Dendritic cell treated with granulocyte-macrophage colony-stimulating factor and Interleukin-4, amounts not matched to agents 40 ng/mL and 50 ng/mL, for 4 days (primary cell): ENCODE data around the gene CLIC2.
"Not testable (repeated sequence)": the region's sequence is repeated elsewhere in the genome, so short reads cannot be mapped to it uniquely, and the experiment has no call there.

ENCODE experiments used
- H3K27ac Mint-ChIP-seq: one replicate; pipeline ENCODE4 v1.8.0; 2022; ENCODE audit warnings: mild to moderate bottlenecking, mixed read lengths
- H3K27me3 Mint-ChIP-seq: one replicate; pipeline ENCODE4 v1.8.0; 2022; ENCODE audit warnings: mild to moderate bottlenecking, mixed read lengths
- H3K36me3 Mint-ChIP-seq: one replicate; pipeline ENCODE4 v1.8.0; 2022; ENCODE audit warnings: low read depth, mixed read lengths
- H3K4me1 Mint-ChIP-seq: one replicate; pipeline ENCODE4 v1.8.0; 2022; ENCODE audit warnings: low read depth, mixed read lengths
- H3K4me3 Mint-ChIP-seq: one replicate; pipeline ENCODE4 v1.8.0; 2022; ENCODE audit warnings: mild to moderate bottlenecking, moderate library complexity, mixed read lengths
- H3K9me3 Mint-ChIP-seq: one replicate; pipeline ENCODE4 v1.8.0; 2022; ENCODE audit warnings: mixed read lengths
- intact Hi-C: fragments of 100-400 bp; cut with micrococcal nuclease; formaldehyde crosslinking; loops from one replicate; pipeline ENCODE4 v1.15.0; 2022

The CLIC2 gene

DNA sequence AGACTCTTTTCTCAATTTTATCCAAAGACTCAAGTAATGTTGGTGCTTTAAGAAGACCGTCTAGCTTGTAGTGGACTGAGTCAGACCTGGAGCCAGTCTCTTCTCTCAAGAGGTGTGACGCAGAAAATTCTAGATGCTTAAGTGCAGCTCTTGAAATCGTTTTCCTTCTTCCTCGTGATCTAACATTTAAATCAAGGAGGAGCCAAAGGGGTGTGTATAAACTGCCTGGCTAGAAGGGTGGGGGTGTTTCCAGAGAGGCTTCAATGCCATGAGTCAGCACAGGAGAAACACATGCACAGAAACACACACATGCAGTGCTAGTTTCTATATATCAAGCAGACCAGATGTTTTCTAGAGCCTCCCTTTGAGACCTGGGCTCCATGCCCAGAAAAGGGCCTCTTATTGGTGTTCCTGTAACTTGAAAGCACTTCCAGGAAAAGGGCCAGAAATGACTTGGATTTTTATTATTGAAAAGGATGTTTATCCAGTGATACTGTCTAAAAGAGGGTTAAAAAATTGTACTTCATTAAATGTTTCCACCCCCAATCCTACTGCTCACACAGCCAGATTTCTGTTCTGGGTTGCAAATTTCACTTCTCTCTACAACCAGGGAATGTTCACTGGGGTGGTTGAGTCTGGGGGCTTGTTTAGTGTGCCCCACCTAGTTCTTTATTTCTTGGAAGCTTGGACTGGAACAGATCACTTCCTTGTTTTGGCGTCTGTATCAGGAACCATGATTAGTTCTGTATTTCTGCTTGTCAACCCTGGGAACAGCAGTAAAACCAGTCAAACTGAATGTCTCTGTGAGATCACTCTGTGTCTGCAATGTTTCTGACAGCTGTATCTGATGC lies at the start of gene CLIC2:
Gene CLIC2, minus strand, starts transcription at position 129 of the 851 bp plus-strand sequence. CDS start 187 bp downstream, outside the sequence.
- intact Hi-C loops, result no loop called here
- Mint-ChIP-seq H3K9me3 (no peaks in the 10 kb centered on the region), H3K27ac (peak within 1 kb of the TSS; percentile 86), H3K4me1 (peaks cover 14% of the 10 kb centered on the region), H3K4me3 (peak within 1 kb of the TSS; percentile 77), H3K27me3 (no peaks in the 10 kb centered on the region), H3K36me3 (peaks cover 16% of the 10 kb centered on the region)

GRCh38 chrX:155382529-155382967 lies 48.1 kb upstream of the CLIC2 start:
- H3K4me1 Mint-ChIP-seq, H3K9me3 Mint-ChIP-seq, H3K36me3 Mint-ChIP-seq, H3K27ac Mint-ChIP-seq, H3K4me3 Mint-ChIP-seq, H3K27me3 Mint-ChIP-seq, intact Hi-C loops: not testable (repeated sequence)

GRCh38 chrX:155381843-155382528 lies 47.6 kb upstream of the CLIC2 start, which contains the start of gene F8A2:
Gene F8A2, plus strand, starts transcription at chrX:155382095. Its CDS starts 20 bp downstream, at chrX:155382115.
- H3K27ac Mint-ChIP-seq, H3K36me3 Mint-ChIP-seq, H3K4me3 Mint-ChIP-seq, H3K9me3 Mint-ChIP-seq, intact Hi-C loops, H3K4me1 Mint-ChIP-seq, H3K27me3 Mint-ChIP-seq: not testable (repeated sequence)

- H3K27me3 Mint-ChIP-seq, intact Hi-C loops, H3K4me1 Mint-ChIP-seq, H3K9me3 Mint-ChIP-seq, H3K36me3 Mint-ChIP-seq, H3K4me3 Mint-ChIP-seq, H3K27ac Mint-ChIP-seq: not testable (repeated sequence)
Measured at GRCh38 chrX:155379802-155380201, 45.4 kb upstream of the CLIC2 start.

DNA sequence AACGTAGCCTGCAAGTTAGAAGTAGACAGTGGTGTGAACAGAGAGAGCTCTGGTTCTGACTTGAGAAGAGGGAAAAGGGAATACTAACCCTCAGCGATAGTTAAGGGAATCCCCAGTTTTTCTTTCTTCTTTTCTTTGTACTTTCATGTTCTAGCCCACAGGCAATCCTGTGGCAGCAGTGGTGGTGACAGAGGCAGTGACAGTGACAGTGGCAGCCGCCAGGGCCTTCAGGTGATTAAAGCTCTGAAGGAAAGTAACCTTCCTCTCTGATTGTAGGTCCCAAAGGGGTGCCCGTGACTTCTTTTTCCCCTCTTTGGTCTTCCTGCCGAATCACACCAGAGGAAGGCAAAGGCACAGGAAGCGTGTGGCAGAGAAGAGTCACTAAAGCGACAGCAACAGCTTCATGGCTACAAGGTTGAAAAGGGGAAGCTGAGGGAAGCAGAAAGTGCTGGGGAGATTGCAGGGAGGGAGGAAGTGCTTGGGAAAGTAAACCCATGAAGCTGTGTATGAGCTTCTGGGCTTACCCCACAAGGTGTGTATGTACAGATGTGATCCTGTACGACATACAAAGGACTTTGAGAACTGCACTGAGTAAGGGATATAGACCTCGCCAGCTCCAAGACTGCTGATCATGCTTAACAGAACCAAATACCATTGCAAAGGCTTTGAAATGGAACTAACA lies 39.5 kb upstream of the CLIC2 start:
- H3K4me1 Mint-ChIP-seq, H3K27ac Mint-ChIP-seq, H3K36me3 Mint-ChIP-seq, H3K9me3 Mint-ChIP-seq, intact Hi-C loops, H3K4me3 Mint-ChIP-seq, H3K27me3 Mint-ChIP-seq: not testable (repeated sequence)

- H3K36me3 Mint-ChIP-seq, H3K4me1 Mint-ChIP-seq, H3K27me3 Mint-ChIP-seq, H3K4me3 Mint-ChIP-seq, H3K27ac Mint-ChIP-seq, H3K9me3 Mint-ChIP-seq, intact Hi-C loops: not testable (repeated sequence)
Measured at GRCh38 chrX:155363712-155364111, 29.3 kb upstream of the CLIC2 start.

DNA sequence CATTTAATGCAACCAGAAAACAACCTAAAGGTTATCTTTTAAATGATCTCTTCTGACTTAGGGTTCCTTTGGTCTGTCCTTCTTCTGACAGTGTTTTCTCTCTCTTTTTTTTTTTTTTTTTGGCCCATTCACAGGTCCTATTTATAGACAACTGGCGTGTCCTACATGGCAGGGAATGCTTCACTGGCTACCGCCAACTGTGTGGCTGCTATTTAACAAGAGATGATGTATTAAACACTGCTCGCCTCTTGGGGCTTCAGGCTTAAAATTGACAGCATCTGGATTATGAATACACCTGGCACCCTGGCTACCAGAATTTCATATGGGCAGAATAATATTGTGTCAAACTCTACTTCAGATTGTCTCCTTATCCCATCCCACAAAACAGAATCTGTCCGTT lies 15.0 kb upstream of the CLIC2 start:
- H3K4me3 Mint-ChIP-seq, H3K36me3 Mint-ChIP-seq, H3K4me1 Mint-ChIP-seq, H3K27ac Mint-ChIP-seq, H3K9me3 Mint-ChIP-seq, H3K27me3 Mint-ChIP-seq, intact Hi-C loops: not testable (repeated sequence)

DNA sequence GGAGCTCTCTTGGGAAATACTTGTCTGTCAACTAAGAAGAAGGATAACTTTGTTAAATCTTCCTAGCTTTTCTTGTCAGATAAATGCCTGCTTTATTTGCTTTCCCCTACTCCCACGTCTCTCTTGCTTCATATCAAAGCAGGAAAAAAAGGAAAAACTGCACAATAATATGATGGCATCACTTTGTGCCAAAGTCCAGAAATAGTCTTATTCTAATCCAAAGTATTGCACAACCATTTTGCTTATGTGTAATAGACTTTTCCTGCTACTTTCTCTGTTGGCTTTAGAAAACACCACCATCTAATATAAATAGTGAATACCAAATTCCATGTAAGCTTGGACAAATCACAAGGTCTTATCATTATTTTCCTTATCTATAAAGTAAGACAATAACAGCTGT lies 11.3 kb upstream of the CLIC2 start:
- H3K36me3 Mint-ChIP-seq, H3K9me3 Mint-ChIP-seq, intact Hi-C loops, H3K4me3 Mint-ChIP-seq, H3K27me3 Mint-ChIP-seq, H3K4me1 Mint-ChIP-seq, H3K27ac Mint-ChIP-seq: not testable (repeated sequence)

- Mint-ChIP-seq H3K27ac (peak overlapping the region; percentile 86), H3K36me3 (peaks cover 10% of the 10 kb centered on the region)
- H3K27me3 Mint-ChIP-seq, H3K4me1 Mint-ChIP-seq, H3K4me3 Mint-ChIP-seq, H3K9me3 Mint-ChIP-seq, intact Hi-C loops: not testable (repeated sequence)
Measured at GRCh38 chrX:155335337-155335712, 911 bp upstream of the CLIC2 start.

GRCh38 chrX:155333544-155334100 lies 792 bp downstream of the CLIC2 start:
- Mint-ChIP-seq H3K4me1 (peaks cover 17% of the 10 kb centered on the region), H3K27ac (peak overlapping the region; percentile 86)

GRCh38 chrX:155330992-155331391 lies 3.4 kb downstream of the CLIC2 start:
- intact Hi-C loops, result no loop called here
- peak overlapping the region; percentile 86 for H3K4me3 Mint-ChIP-seq
- peaks cover 22% of the 10 kb centered on the region for H3K4me1 Mint-ChIP-seq
- no peaks in the 10 kb centered on the region for H3K27me3 Mint-ChIP-seq
- no peaks in the 10 kb centered on the region for H3K9me3 Mint-ChIP-seq
- peaks cover 44% of the 10 kb centered on the region for H3K36me3 Mint-ChIP-seq
- peak overlapping the region; percentile 66 for H3K27ac Mint-ChIP-seq

More at GRCh38 chrX:155333544-155334100, 792 bp downstream of the CLIC2 start:
- Mint-ChIP-seq H3K4me3 (peak overlapping the region; percentile 77), H3K9me3 (no peaks in the 10 kb centered on the region), H3K27me3 (no peaks in the 10 kb centered on the region), H3K36me3 (peaks cover 27% of the 10 kb centered on the region)
- intact Hi-C loops, result no loop called here

- Mint-ChIP-seq H3K36me3 (peaks cover 59% of the 10 kb centered on the region), H3K27ac (no peak overlapping the region), H3K9me3 (no peaks in the 10 kb centered on the region), H3K27me3 (no peaks in the 10 kb centered on the region), H3K4me3 (peak overlapping the region; percentile 51), H3K4me1 (peaks cover 28% of the 10 kb centered on the region)
- intact Hi-C loops, result no loop called here
Measured at GRCh38 chrX:155329293-155329692, 5.1 kb downstream of the CLIC2 start.

DNA sequence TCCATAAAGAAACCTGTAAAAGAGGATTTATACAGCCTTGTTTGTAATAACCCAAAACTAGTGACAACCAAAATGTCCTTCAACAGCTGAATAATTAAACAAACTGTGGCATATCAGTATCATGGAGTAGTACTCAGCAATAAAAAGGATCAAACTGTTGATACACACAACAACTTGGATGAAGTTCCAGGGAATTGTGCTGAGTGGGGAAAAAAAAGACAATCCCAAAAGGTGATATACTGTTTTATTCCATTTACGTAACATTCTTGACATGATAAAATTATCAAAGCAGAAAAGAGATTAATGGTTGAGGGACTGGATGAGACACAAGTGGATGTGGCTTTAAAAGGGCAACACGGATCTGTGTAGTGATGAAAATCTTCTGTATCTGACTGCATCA lies 7.8 kb downstream of the CLIC2 start:
- intact Hi-C loops, result no loop called here
- Mint-ChIP-seq H3K4me1 (peaks cover 42% of the 10 kb centered on the region), H3K27ac (no peak overlapping the region), H3K36me3 (peaks cover 75% of the 10 kb centered on the region), H3K9me3 (peaks cover 12% of the 10 kb centered on the region), H3K27me3 (no peaks in the 10 kb centered on the region), H3K4me3 (no peak overlapping the region)

DNA sequence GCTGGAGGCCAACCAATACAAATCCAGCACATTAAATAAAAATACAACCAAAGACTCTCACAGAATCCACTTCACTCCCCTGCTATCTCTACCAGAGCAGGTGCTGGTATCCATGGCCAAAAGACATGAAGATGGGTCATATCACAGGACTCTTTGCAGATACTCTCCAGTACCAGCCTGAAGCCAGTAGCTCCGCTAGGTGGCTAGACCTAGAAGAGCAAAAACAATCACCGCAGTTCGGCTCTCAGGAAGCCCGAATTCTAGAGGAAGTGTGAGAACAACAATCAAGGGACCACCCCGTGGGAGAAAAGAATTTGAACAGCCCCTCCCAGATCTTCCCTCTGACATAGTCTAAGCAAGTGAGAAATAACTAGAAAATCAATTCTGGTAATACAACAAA lies 20.2 kb downstream of the CLIC2 start:
- Mint-ChIP-seq H3K36me3 (peaks cover 52% of the 10 kb centered on the region), H3K9me3 (no peaks in the 10 kb centered on the region), H3K4me1 (peaks cover 43% of the 10 kb centered on the region), H3K27ac (no peak overlapping the region), H3K27me3 (no peaks in the 10 kb centered on the region), H3K4me3 (no peak overlapping the region)
- intact Hi-C loops, result no loop called here
